GM19193 (cell line): ENCODE data around the gene HSD11B2.

Experiments
- POLR2A ChIP-seq: IDR thresholded peaks from 4 replicates; pipeline ENCODE4 v1.6.1; 2011; ENCODE audit not compliant: insufficient read depth, insufficient read length; ENCODE audit errors: extremely low read depth

Gene HSD11B2

GRCh38 chr16:67481561-67482232 lies 50.8 kb downstream of the HSD11B2 start:
- TF ChIP-seq POLR2A: no peak

DNA sequence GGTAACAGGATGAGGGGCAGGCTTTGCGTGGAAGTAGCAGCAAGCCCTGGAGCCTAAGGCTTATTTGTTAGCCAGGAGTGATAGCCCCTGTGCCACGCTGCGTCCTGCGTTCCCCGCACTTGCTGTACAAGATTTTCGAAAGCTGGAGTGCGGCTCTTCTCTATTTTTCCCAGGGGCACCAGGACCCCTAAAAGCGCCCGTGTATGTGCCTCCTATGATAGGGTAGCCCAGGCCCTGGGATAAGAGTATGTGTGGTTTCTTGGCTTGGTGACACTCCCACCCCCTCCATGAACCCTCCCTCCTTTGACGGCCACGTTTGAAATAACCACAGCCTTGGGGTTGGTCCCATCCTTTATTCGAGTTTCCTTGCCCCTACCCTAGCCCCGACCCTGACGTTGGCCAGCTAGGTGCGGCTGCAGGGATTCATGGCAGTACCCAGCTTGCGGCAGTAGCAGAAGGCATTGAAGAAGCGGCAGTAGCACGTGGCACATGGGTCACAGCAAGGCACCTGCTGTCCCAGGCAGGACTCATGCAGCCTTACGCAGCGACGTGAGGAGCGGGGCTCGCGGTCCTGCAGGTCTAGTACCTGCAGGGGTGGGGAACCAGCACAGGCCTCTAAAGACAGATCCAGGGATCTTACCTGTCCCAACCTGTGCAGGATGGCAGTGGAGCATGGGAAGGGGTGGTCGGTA lies 51.5 kb downstream of the HSD11B2 start:
- TF ChIP-seq POLR2A: no peak

DNA sequence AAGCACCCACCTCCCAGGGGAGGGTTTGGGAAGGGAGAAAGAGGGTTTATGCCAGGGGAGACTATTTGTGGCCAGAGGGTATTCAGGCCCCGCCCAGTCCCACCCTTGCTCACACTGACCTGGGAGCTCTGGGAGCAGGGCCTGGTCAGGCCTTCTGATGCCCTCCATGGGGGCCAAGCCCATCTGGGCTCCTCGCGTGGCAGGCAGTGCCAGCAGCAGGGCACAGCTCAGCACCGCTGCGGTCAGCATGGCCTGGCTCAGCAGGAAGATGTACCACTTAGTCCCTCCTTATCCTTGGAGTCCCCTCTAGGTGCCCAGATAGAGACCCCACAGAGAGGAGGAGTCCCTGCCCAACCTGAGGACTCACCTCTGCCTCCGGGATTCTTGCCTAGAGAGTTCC lies 52.2 kb downstream of the HSD11B2 start, which contains the start of gene AGRP:
AGRP (minus strand) TSS at position 398 of the 400 bp plus-strand sequence; CDS start at position 249, 149 bp downstream.
- no peak for TF ChIP-seq POLR2A

DNA sequence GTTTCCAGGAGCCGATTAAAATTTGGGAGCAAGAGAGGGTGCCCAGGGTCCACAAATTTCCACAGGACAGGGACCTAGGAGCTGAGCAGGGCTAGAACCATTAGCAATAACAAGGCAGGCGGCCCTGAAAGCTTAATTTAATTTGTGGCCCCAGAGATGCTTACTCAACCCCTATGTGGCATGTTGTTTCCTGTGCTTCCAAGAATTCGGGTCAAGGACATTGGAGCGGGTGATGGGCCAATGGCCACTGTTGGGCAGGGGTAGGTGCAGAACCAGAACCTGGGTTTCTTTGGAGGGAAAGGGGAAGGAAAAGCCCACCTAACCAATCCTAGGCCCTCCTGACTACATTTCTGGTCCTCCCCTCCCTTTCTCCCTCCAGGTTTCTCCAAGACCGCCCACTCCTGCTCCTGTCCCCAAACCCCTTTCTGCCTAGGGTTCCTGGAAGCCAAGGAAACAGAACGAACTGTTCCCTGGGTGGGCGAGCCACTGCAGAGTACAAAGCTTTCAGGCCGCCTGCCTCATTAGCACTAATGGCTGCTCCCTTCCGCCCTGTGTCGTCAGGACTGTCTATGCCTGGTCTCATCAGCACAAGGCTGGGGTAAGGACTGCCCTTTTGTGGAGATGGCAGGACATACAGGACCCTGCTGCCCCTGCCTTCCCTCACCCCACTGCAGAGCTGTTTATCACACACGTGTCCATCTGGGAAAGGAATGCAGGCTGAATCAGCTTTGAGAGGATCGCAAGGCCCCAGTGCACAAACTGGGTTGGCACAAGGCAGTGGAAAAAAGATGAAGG lies 53.0 kb downstream of the HSD11B2 start:
- TF ChIP-seq POLR2A: no peak

GRCh38 chr16:67486805-67487204 lies 55.9 kb downstream of the HSD11B2 start:
- TF ChIP-seq POLR2A: no peak
